SK-N-SH treated with all-trans-retinoic acid at 6 μM for 48 hours (cell line): Measurements from ENCODE around the gene SKI.

Source experiments
- ATAC-seq: fragments of 200-7000 bp; cut with Tn5 transposase; 3 replicates; pipeline ENCODE4 v1.9.1; 2020; ENCODE audit warnings: mild to moderate bottlenecking, moderate library complexity
- ARNTL ChIP-seq: fragments of 450-650 bp; formaldehyde crosslinking; IDR thresholded peaks from 2 replicates; pipeline ENCODE4 v1.5.0; 2020; ENCODE audit warnings: low read depth, mild to moderate bottlenecking, moderate library complexity, borderline replicate concordance
- BACH2 ChIP-seq: fragments of 250-450 bp; sonication (Bioruptor Pico); IDR thresholded peaks from 2 replicates; pipeline ENCODE4 v1.9.0; 2021; ENCODE audit warnings: mild to moderate bottlenecking, borderline replicate concordance
- CSDC2 ChIP-seq: fragments of 250-450 bp; sonication (Bioruptor Pico); IDR thresholded peaks from 2 replicates; pipeline ENCODE4 v1.5.0; 2020; ENCODE audit warnings: mild to moderate bottlenecking, moderate library complexity
- CSRNP3 ChIP-seq: fragments of 250-450 bp; sonication (Bioruptor Pico); IDR thresholded peaks from 2 replicates; pipeline ENCODE4 v1.5.1; 2021; ENCODE audit warnings: mild to moderate bottlenecking, moderate library complexity
- ESRRG ChIP-seq: fragments of 250-450 bp; sonication (Bioruptor Pico); IDR thresholded peaks from 2 replicates; pipeline ENCODE4 v1.6.1; 2021; ENCODE audit warnings: mild to moderate bottlenecking
- GLIS3 ChIP-seq: fragments of 250-450 bp; sonication (Bioruptor Pico); IDR thresholded peaks from 2 replicates; pipeline ENCODE4 v1.5.0; 2020; ENCODE audit warnings: mild to moderate bottlenecking, moderate library complexity
- ISL1 ChIP-seq: fragments of 250-450 bp; sonication (Bioruptor Pico); IDR thresholded peaks from 2 replicates; pipeline ENCODE4 v2.1.2; 2022; ENCODE audit warnings: mild to moderate bottlenecking, moderate library complexity
- OSR1 ChIP-seq: fragments of 250-450 bp; sonication (Bioruptor Pico); IDR thresholded peaks from 2 replicates; pipeline ENCODE4 v1.8.0; 2022; ENCODE audit warnings: moderate library complexity, mild to moderate bottlenecking, inconsistent platforms
- PPARA ChIP-seq: fragments of 250-450 bp; sonication (Bioruptor Pico); IDR thresholded peaks from 2 replicates; pipeline ENCODE4 v1.5.0; 2020; ENCODE audit warnings: mild to moderate bottlenecking, borderline replicate concordance
- RARB ChIP-seq: fragments of 250-450 bp; sonication (Bioruptor Pico); IDR thresholded peaks from 2 replicates; pipeline ENCODE4 v1.8.0; 2021; ENCODE audit warnings: mild to moderate bottlenecking, moderate library complexity
- SNAI2 ChIP-seq: fragments of 250-450 bp; sonication (Bioruptor Pico); IDR thresholded peaks from 2 replicates; pipeline ENCODE4 v1.5.0; 2020; ENCODE audit warnings: mild to moderate bottlenecking, moderate library complexity
- TCF4 ChIP-seq: fragments of 250-450 bp; sonication (Bioruptor Pico); IDR thresholded peaks from 2 replicates; pipeline ENCODE4 v1.8.0; 2021; ENCODE audit warnings: mild to moderate bottlenecking, moderate library complexity, borderline replicate concordance
- TOX ChIP-seq: fragments of 250-450 bp; sonication (Bioruptor Pico); IDR thresholded peaks from 2 replicates; pipeline ENCODE4 v1.8.0; 2021; ENCODE audit warnings: mild to moderate bottlenecking, moderate library complexity, borderline replicate concordance
- ZC3H10 ChIP-seq: fragments of 250-450 bp; sonication (Bioruptor Pico); IDR thresholded peaks from 2 replicates; pipeline ENCODE4 v1.5.1; 2021; ENCODE audit warnings: mild to moderate bottlenecking, moderate library complexity
- ZFP3 ChIP-seq: fragments of 250-450 bp; sonication (Bioruptor Pico); IDR thresholded peaks from 2 replicates; pipeline ENCODE4 v1.5.0; 2020; ENCODE audit warnings: mild to moderate bottlenecking, moderate library complexity
- ZFP30 ChIP-seq: fragments of 450-650 bp; formaldehyde crosslinking; IDR thresholded peaks from 2 replicates; pipeline ENCODE4 v1.5.0; 2022; ENCODE audit warnings: mild to moderate bottlenecking, moderate library complexity
- ZNF565 ChIP-seq: fragments of 450-650 bp; formaldehyde crosslinking; conservative IDR thresholded peaks from 2 replicates; pipeline ENCODE4 v1.5.0; 2020; ENCODE audit warnings: low read depth, mild to moderate bottlenecking, moderate library complexity
- ZNF70 ChIP-seq: fragments of 450-650 bp; formaldehyde crosslinking; IDR thresholded peaks from 2 replicates; pipeline ENCODE4 v1.5.0; 2020; ENCODE audit warnings: mild to moderate bottlenecking, moderate library complexity
- ZNF8 ChIP-seq: fragments of 450-650 bp; formaldehyde crosslinking; IDR thresholded peaks from 2 replicates; pipeline ENCODE4 v1.5.0; 2020; ENCODE audit warnings: mild to moderate bottlenecking, moderate library complexity
- TF ChIP-seq, protein P1 (sequence below): fragments of 250-450 bp; sonication (Bioruptor Pico); IDR thresholded peaks from 2 replicates; pipeline ENCODE4 v1.5.1; 2020; ENCODE audit warnings: low read depth, mild to moderate bottlenecking, moderate library complexity
- TF ChIP-seq, protein P2 (sequence below): fragments of 250-450 bp; sonication (Bioruptor Pico); IDR thresholded peaks from 2 replicates; pipeline ENCODE4 v1.8.0; 2020; ENCODE audit warnings: mild to moderate bottlenecking, moderate library complexity, borderline replicate concordance
- TF ChIP-seq, protein P3 (sequence below): fragments of 250-450 bp; sonication (Bioruptor Pico); IDR thresholded peaks from 2 replicates; pipeline ENCODE4 v1.5.0; 2020; ENCODE audit warnings: mild to moderate bottlenecking, moderate library complexity
- TF ChIP-seq, protein P4 (sequence below): fragments of 250-450 bp; sonication (Bioruptor Pico); IDR thresholded peaks from 2 replicates; pipeline ENCODE4 v1.8.0; 2021; ENCODE audit warnings: low read depth, mild to moderate bottlenecking, moderate library complexity, borderline replicate concordance

SKI gene

DNA sequence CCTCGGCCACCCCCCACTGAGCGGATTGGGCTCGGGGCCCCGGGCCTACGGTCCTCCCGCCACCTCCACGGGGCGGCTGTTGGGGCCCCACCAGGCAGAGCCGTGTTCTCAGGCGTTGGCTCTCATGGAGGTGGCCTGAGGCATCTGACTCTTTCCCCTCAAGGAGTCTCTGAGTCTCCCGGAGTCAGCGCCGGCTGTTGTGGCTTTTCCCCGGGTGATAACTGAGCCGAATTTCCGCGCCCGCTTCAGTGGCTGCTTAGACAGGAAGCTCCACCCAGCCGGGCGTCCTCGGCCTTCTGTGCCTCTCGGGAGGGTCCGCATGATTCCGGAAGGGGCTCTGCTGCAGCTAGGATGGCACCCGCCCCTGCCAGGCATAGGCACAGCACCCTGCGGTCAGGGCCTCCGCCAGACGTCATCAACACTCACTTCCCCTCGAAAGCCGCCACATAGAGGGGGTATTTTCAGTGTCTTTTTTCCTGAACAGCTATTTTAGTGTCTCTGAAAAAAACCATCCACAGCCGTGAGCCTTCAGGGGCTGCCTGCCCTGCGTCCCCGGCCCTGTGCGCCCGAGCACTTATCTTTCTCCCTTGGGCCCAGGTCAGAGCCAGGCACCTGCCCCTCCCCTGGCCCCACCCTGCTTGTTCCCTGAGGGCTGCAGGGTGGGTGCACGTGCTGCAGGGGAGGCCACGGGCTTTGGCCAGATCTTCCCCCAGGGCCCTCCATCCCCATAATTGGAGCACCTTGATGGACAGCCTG, 72.9 kb downstream of the SKI start:
- ATAC-seq, result no peak
- no peak for TF ChIP-seq ZC3H10 (CRISPR knock-in tag)
- no peak for TF ChIP-seq RARB (CRISPR knock-in tag)
- TF ChIP-seq, protein P1, sequence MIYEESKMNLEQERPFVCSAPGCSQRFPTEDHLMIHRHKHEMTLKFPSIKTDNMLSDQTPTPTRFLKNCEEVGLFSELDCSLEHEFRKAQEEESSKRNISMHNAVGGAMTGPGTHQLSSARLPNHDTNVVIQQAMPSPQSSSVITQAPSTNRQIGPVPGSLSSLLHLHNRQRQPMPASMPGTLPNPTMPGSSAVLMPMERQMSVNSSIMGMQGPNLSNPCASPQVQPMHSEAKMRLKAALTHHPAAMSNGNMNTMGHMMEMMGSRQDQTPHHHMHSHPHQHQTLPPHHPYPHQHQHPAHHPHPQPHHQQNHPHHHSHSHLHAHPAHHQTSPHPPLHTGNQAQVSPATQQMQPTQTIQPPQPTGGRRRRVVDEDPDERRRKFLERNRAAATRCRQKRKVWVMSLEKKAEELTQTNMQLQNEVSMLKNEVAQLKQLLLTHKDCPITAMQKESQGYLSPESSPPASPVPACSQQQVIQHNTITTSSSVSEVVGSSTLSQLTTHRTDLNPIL (CRISPR knock-in tag), result no peak
- TF ChIP-seq PPARA (CRISPR knock-in tag), result no peak
- TF ChIP-seq ARNTL (CRISPR knock-in tag), result no peak
- TF ChIP-seq OSR1 (CRISPR knock-in tag), result no peak
- no peak for TF ChIP-seq ISL1 (CRISPR knock-in tag)
- TF ChIP-seq ZNF565 (CRISPR knock-in tag), result no peak
- no peak for TF ChIP-seq ZFP3 (CRISPR knock-in tag)
- no peak for TF ChIP-seq TCF4 (CRISPR knock-in tag)

DNA sequence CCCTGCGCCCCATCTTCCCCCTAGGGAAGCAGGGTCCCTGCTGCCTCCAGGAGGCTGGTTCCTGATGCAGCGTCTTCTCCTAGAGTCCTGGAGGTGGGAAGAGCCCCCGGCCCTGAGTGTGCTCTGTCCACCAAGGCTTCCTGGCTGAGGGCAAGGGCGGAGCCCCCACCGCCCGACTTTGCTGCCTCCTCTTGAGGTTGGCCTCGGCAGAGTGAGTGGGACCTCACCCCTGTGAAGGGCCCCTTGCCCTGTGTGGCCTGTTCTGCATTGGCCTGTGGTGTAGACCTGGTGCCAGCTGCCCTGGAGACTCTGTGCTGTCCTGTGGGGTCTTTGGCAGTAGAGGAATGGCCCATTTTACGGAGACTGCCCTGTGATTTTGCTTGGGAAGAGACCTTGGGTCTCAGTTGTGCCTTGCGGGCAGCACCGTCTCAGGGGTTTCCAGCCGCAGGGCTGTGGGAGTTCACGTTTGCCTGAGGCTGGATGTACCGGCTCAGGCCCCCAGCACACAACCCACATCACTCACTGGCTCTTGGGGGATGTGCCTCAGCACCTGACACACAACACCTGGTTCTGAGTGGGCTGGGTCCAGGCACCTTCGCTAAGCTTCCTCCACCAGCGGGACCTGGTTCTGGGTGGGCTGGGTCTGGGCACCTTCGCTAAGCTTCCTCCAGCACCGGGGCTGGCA, 73.6 kb downstream of the SKI start:
- ATAC-seq, result no peak
- TF ChIP-seq CSRNP3, result no peak
- no peak for TF ChIP-seq ZFP30 (CRISPR knock-in tag)
- TF ChIP-seq ESRRG (CRISPR knock-in tag), result no peak
- no peak for TF ChIP-seq BACH2 (CRISPR knock-in tag)
- TF ChIP-seq OSR1 (CRISPR knock-in tag), result no peak
- TF ChIP-seq SNAI2 (CRISPR knock-in tag), result no peak
- TF ChIP-seq, protein P2, sequence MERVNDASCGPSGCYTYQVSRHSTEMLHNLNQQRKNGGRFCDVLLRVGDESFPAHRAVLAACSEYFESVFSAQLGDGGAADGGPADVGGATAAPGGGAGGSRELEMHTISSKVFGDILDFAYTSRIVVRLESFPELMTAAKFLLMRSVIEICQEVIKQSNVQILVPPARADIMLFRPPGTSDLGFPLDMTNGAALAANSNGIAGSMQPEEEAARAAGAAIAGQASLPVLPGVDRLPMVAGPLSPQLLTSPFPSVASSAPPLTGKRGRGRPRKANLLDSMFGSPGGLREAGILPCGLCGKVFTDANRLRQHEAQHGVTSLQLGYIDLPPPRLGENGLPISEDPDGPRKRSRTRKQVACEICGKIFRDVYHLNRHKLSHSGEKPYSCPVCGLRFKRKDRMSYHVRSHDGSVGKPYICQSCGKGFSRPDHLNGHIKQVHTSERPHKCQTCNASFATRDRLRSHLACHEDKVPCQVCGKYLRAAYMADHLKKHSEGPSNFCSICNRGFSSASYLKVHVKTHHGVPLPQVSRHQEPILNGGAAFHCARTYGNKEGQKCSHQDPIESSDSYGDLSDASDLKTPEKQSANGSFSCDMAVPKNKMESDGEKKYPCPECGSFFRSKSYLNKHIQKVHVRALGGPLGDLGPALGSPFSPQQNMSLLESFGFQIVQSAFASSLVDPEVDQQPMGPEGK (CRISPR knock-in tag), result no peak
- no peak for TF ChIP-seq ISL1 (CRISPR knock-in tag)
- no peak for TF ChIP-seq GLIS3 (CRISPR knock-in tag)
- TF ChIP-seq ZNF8 (CRISPR knock-in tag), result no peak
- TF ChIP-seq, protein P1 (CRISPR knock-in tag), result no peak
- TF ChIP-seq TOX (CRISPR knock-in tag), result no peak
- no peak for TF ChIP-seq ZFP3 (CRISPR knock-in tag)
- no peak for TF ChIP-seq ZNF70
- TF ChIP-seq, protein P3, sequence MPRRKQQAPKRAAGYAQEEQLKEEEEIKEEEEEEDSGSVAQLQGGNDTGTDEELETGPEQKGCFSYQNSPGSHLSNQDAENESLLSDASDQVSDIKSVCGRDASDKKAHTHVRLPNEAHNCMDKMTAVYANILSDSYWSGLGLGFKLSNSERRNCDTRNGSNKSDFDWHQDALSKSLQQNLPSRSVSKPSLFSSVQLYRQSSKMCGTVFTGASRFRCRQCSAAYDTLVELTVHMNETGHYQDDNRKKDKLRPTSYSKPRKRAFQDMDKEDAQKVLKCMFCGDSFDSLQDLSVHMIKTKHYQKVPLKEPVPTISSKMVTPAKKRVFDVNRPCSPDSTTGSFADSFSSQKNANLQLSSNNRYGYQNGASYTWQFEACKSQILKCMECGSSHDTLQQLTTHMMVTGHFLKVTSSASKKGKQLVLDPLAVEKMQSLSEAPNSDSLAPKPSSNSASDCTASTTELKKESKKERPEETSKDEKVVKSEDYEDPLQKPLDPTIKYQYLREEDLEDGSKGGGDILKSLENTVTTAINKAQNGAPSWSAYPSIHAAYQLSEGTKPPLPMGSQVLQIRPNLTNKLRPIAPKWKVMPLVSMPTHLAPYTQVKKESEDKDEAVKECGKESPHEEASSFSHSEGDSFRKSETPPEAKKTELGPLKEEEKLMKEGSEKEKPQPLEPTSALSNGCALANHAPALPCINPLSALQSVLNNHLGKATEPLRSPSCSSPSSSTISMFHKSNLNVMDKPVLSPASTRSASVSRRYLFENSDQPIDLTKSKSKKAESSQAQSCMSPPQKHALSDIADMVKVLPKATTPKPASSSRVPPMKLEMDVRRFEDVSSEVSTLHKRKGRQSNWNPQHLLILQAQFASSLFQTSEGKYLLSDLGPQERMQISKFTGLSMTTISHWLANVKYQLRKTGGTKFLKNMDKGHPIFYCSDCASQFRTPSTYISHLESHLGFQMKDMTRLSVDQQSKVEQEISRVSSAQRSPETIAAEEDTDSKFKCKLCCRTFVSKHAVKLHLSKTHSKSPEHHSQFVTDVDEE (CRISPR knock-in tag), result no peak
- no peak for TF ChIP-seq CSDC2 (CRISPR knock-in tag)
- TF ChIP-seq ARNTL (CRISPR knock-in tag), result no peak
- TF ChIP-seq, protein P4, sequence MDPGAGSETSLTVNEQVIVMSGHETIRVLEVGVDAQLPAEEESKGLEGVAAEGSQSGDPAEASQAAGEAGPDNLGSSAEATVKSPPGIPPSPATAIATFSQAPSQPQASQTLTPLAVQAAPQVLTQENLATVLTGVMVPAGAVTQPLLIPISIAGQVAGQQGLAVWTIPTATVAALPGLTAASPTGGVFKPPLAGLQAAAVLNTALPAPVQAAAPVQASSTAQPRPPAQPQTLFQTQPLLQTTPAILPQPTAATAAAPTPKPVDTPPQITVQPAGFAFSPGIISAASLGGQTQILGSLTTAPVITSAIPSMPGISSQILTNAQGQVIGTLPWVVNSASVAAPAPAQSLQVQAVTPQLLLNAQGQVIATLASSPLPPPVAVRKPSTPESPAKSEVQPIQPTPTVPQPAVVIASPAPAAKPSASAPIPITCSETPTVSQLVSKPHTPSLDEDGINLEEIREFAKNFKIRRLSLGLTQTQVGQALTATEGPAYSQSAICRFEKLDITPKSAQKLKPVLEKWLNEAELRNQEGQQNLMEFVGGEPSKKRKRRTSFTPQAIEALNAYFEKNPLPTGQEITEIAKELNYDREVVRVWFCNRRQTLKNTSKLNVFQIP, result no peak
- no peak for TF ChIP-seq PPARA (CRISPR knock-in tag)
- TF ChIP-seq ZC3H10 (CRISPR knock-in tag), result no peak
